Keratinocyte (primary cell): ENCODE data around the gene CEP85L.

Experiments used
- CTCF ChIP-seq, 3 experiments: IDR thresholded peaks in 1 of 3; conservative IDR thresholded peaks in 1 of 3; optimal IDR thresholded peaks in 1 of 3; 2 replicates in 2 of 3; 3 replicates in 1 of 3; pipeline versions ENCODE3 to v1.5.1; 2011; ENCODE audit warnings: low read length in 3 of 3, mild to moderate bottlenecking in 3 of 3, moderate library complexity in 2 of 3, control low read depth in 1 of 3, inconsistent platforms in 1 of 3; ENCODE audit not compliant: insufficient read depth in 2 of 3; ENCODE audit errors: extremely low read depth in 1 of 3
- EZH2 ChIP-seq: IDR thresholded peaks from one replicate; pipeline ENCODE4 v1.6.1; 2012; ENCODE audit warnings: inconsistent platforms, mild to moderate bottlenecking, low read length, moderate library complexity

GRCh38 chr6:118650582-118651281 is 659 bp downstream of the CEP85L start:
- no peak for TF ChIP-seq CTCF (optimal IDR thresholded peaks at IDR 0.05 in 1 of 3, IDR thresholded peaks at IDR 0.05 in 1 of 3, conservative IDR thresholded peaks at IDR 0.05 in 1 of 3; ENCODE audit: extremely low read depth in 1 of 3, insufficient read depth in 2 of 3, low read length in 3 of 3)
- TF ChIP-seq EZH2, result no peak
